Measurements from ENCODE around the gene SELENON. TPM values are rescaled to one million over a fixed set of nuclear protein-coding genes. Genes with fewer than 3 reads are reported as not detected.

The SELENON gene
- total RNA-seq, 1 donor from 2014 or later, result 146 TPM

DNA sequence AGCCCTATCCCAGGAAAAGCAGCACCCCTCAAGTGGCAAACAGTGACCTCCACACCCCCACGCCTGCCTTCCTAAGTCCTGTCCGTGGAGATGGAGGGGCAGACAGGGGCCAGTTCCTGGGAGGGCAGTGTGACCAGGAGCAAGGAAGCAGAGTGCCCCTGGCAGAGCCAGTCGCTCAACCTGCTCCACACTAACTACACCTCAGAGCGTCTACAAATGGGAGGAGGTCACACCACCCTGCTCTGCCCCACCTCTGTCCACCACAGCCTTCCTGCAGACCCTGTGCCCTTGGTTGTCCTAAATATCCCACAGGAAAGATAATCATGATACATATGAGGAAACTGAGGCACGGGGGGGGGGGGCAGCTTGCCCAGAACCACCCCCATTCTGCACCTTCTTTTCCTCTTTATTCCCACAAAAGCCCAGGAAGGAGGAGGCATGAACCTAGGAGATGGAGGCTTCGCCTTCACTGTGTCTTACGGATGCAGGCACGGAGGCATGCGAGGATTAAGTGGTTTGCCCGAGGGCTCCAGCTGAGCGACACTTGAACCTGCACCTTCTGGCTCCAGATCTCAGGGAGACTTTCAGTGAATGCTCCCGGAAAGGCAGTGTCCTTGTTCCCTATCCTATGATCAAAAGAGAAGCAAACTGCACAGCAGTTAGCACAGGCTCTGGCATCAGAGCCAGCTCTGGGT, 42.7 kb upstream of the SELENON start:
- no peaks in the 10 kb centered on the region for H3K9me3 Mint-ChIP-seq
- H3K27ac Mint-ChIP-seq (ENCODE audit: unreplicated experiment), result peak overlapping the region; percentile 39
- TF ChIP-seq, protein P1, sequence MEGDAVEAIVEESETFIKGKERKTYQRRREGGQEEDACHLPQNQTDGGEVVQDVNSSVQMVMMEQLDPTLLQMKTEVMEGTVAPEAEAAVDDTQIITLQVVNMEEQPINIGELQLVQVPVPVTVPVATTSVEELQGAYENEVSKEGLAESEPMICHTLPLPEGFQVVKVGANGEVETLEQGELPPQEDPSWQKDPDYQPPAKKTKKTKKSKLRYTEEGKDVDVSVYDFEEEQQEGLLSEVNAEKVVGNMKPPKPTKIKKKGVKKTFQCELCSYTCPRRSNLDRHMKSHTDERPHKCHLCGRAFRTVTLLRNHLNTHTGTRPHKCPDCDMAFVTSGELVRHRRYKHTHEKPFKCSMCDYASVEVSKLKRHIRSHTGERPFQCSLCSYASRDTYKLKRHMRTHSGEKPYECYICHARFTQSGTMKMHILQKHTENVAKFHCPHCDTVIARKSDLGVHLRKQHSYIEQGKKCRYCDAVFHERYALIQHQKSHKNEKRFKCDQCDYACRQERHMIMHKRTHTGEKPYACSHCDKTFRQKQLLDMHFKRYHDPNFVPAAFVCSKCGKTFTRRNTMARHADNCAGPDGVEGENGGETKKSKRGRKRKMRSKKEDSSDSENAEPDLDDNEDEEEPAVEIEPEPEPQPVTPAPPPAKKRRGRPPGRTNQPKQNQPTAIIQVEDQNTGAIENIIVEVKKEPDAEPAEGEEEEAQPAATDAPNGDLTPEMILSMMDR (conservative IDR thresholded peaks at IDR 0.05), result no peak
- H3K36me3 Mint-ChIP-seq (ENCODE audit: low read depth), result peaks cover 3% of the 10 kb centered on the region
- no peak for DNase-seq (ENCODE audit: low read depth, low spot score)
- peaks cover 45% of the 10 kb centered on the region for H3K4me1 Mint-ChIP-seq
- H3K4me3 Mint-ChIP-seq, result no peak overlapping the region
- no peaks in the 10 kb centered on the region for H3K27me3 Mint-ChIP-seq (ENCODE audit: low read depth)

GRCh38 chr1:25757846-25758185, 42.2 kb upstream of the SELENON start:
- H3K27ac Mint-ChIP-seq (ENCODE audit: unreplicated experiment), result no peak overlapping the region
- H3K4me1 Mint-ChIP-seq, result peaks cover 39% of the 10 kb centered on the region
- H3K36me3 Mint-ChIP-seq (ENCODE audit: low read depth), result peaks cover 3% of the 10 kb centered on the region
- TF ChIP-seq, protein P1 (conservative IDR thresholded peaks at IDR 0.05), result no peak
- H3K4me3 Mint-ChIP-seq, result no peak overlapping the region
- no peaks in the 10 kb centered on the region for H3K27me3 Mint-ChIP-seq (ENCODE audit: low read depth)
- DNase-seq (ENCODE audit: low read depth, low spot score), result no peak
- H3K9me3 Mint-ChIP-seq, result no peaks in the 10 kb centered on the region

DNA sequence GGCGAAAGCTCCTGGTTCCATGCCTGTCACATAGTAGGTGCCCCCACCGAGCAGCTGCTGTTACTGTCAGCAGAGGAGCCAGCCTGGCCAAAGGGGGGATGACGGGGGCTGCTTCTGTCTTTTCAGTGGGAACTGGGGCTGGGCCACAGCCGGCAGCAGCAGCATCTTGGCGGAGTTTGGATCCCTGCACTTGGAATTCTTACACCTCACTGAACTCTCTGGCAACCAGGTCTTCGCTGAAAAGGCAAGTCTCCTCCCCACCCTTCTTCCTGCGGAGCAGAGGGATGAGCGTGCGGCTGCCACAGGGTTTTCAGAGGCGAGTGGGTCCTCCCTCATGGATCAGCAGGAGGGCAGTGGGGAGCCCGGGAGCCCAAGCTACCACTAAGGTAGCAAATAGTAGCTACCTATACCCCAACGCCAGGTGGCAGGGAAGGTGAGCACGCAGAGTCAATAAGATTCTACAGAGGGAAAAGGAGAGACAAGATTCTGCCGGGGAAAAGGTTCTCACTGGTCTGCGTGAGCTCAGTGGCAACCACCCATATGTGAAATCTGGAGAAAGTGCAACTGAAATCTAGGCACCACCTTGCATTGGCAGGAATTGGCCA, 41.4 kb upstream of the SELENON start:
- H3K9me3 Mint-ChIP-seq, result no peaks in the 10 kb centered on the region
- peaks cover 3% of the 10 kb centered on the region for H3K36me3 Mint-ChIP-seq (ENCODE audit: low read depth)
- no peaks in the 10 kb centered on the region for H3K27me3 Mint-ChIP-seq (ENCODE audit: low read depth)
- H3K4me1 Mint-ChIP-seq, result peaks cover 35% of the 10 kb centered on the region
- no peak for DNase-seq (ENCODE audit: low read depth, low spot score)
- no peak overlapping the region for H3K27ac Mint-ChIP-seq (ENCODE audit: unreplicated experiment)
- TF ChIP-seq, protein P1 (conservative IDR thresholded peaks at IDR 0.05), result no peak
- no peak overlapping the region for H3K4me3 Mint-ChIP-seq

DNA sequence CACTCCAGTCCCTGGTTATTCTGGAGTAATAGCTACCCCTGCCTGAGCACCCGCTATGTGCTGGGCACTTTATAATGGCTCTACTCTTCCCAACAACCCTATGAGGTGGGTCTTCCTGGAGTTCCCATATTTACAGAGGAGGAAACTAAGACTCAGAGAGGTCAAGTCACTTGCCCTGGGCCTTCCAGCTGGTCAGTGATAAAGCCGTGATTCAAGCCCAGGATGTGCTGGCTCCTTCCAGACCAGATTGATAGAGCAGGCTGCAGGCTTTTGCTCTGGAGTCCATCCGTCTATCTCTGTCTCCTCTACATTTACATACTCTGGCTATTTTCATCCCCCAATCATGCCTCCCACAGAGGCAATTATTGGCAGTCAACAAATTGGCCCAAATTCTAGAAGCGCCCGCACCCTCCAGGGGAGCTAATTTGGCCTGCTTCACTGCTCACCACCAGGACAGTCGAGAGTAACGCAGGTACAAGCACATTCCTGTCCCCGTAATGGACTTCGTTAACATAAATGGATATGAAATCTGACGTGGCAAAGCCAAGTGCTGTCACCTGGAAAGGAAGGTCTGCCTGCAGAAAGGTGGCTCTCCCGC, 39.8 kb upstream of the SELENON start:
- Mint-ChIP-seq H3K36me3 (ENCODE audit: low read depth) (peaks cover 2% of the 10 kb centered on the region), H3K4me3 (no peak overlapping the region), H3K27me3 (ENCODE audit: low read depth) (no peaks in the 10 kb centered on the region), H3K4me1 (peaks cover 32% of the 10 kb centered on the region), H3K9me3 (no peaks in the 10 kb centered on the region), H3K27ac (ENCODE audit: unreplicated experiment) (peak overlapping the region; percentile 82)
- DNase-seq (ENCODE audit: low read depth, low spot score), result no peak
- TF ChIP-seq, protein P1 (conservative IDR thresholded peaks at IDR 0.05), result no peak

- no peak for DNase-seq (ENCODE audit: low read depth, low spot score)
- TF ChIP-seq, protein P1 (conservative IDR thresholded peaks at IDR 0.05), result no peak
- H3K27me3 Mint-ChIP-seq (ENCODE audit: low read depth), result no peaks in the 10 kb centered on the region
- H3K36me3 Mint-ChIP-seq (ENCODE audit: low read depth), result no peaks in the 10 kb centered on the region
- H3K4me1 Mint-ChIP-seq, result peaks cover 34% of the 10 kb centered on the region
- H3K9me3 Mint-ChIP-seq, result no peaks in the 10 kb centered on the region
- peak overlapping the region; percentile 54 for H3K4me3 Mint-ChIP-seq
- H3K27ac Mint-ChIP-seq (ENCODE audit: unreplicated experiment), result peak overlapping the region; percentile 90
Measured at GRCh38 chr1:25760871-25761270, 39.1 kb upstream of the SELENON start.

Data from neural crest cell (in vitro differentiated cells).